Mucosa of stomach (tissue), 1 donor: Measurements from ENCODE around the gene DHFR2.
"Not testable (repeated sequence)": the region's sequence is repeated elsewhere in the genome, so short reads cannot be mapped to it uniquely, and the experiment has no call there.

ENCODE experiments used
- H3K27me3 ChIP-seq: one replicate; pipeline ENCODE4 v1.7.0; 2013; ENCODE audit warnings: mild to moderate bottlenecking, low read length; ENCODE audit not compliant: control insufficient read depth, insufficient read depth
- H3K36me3 ChIP-seq: one replicate; pipeline ENCODE4 v1.7.0; 2013; ENCODE audit warnings: low read length; ENCODE audit not compliant: control insufficient read depth, insufficient read depth
- H3K4me1 ChIP-seq: one replicate; pipeline ENCODE4 v1.7.0; 2013; ENCODE audit warnings: mild to moderate bottlenecking, low read length; ENCODE audit not compliant: control insufficient read depth, insufficient read depth
- H3K4me3 ChIP-seq: one replicate; pipeline ENCODE4 v1.7.0; 2013; ENCODE audit warnings: low read length
- H3K9ac ChIP-seq: one replicate; pipeline ENCODE4 v1.7.0; 2013; ENCODE audit warnings: mild to moderate bottlenecking, low read length, moderate library complexity
- H3K9me3 ChIP-seq: one replicate; pipeline ENCODE4 v1.7.0; 2013; ENCODE audit warnings: mild to moderate bottlenecking, low read length, moderate library complexity; ENCODE audit not compliant: control insufficient read depth
- donor health status: Pancreatic carcinoma.

DHFR2 gene

GRCh38 chr3:94063496-94064119 is 892 bp upstream of the DHFR2 start:
- Histone ChIP-seq H3K27me3 (no peaks in the 10 kb centered on the region), H3K36me3 (no peaks in the 10 kb centered on the region), H3K4me1 (peaks cover 33% of the 10 kb centered on the region), H3K4me3 (peak overlapping the region; percentile 77), H3K9ac (peak overlapping the region; percentile 95), H3K9me3 (no peaks in the 10 kb centered on the region)

- Histone ChIP-seq H3K9ac (no peak overlapping the region), H3K36me3 (no peaks in the 10 kb centered on the region), H3K27me3 (no peaks in the 10 kb centered on the region), H3K4me1 (peaks cover 16% of the 10 kb centered on the region), H3K9me3 (no peaks in the 10 kb centered on the region), H3K4me3 (no peak overlapping the region)
These were observed 1.4 kb downstream of the DHFR2 start for GRCh38 chr3:94061297-94061696.

- no peak overlapping the region for H3K9ac ChIP-seq
- no peaks in the 10 kb centered on the region for H3K27me3 ChIP-seq
- H3K4me3 ChIP-seq, result no peak overlapping the region
- no peaks in the 10 kb centered on the region for H3K9me3 ChIP-seq
- no peaks in the 10 kb centered on the region for H3K36me3 ChIP-seq
- no peaks in the 10 kb centered on the region for H3K4me1 ChIP-seq
These were observed 12.2 kb downstream of the DHFR2 start for GRCh38 chr3:94050546-94050945.

GRCh38 chr3:94049267-94049666 is 13.4 kb downstream of the DHFR2 start:
- no peak overlapping the region for H3K4me3 ChIP-seq
- no peaks in the 10 kb centered on the region for H3K27me3 ChIP-seq
- H3K4me1 ChIP-seq, result no peaks in the 10 kb centered on the region
- H3K9me3 ChIP-seq, result no peaks in the 10 kb centered on the region
- no peak overlapping the region for H3K9ac ChIP-seq
- H3K36me3 ChIP-seq, result no peaks in the 10 kb centered on the region

- H3K4me1 ChIP-seq, result no peaks in the 10 kb centered on the region
- no peaks in the 10 kb centered on the region for H3K9me3 ChIP-seq
- no peak overlapping the region for H3K9ac ChIP-seq
- H3K36me3 ChIP-seq, result no peaks in the 10 kb centered on the region
- H3K27me3 ChIP-seq, result no peaks in the 10 kb centered on the region
- no peak overlapping the region for H3K4me3 ChIP-seq
These were observed 16.2 kb downstream of the DHFR2 start for GRCh38 chr3:94046533-94046932.

GRCh38 chr3:94044100-94044936 is 18.4 kb downstream of the DHFR2 start:
- H3K9me3 ChIP-seq, H3K27me3 ChIP-seq, H3K4me1 ChIP-seq, H3K36me3 ChIP-seq, H3K9ac ChIP-seq, H3K4me3 ChIP-seq: not testable (repeated sequence)

GRCh38 chr3:94043285-94043684 is 19.4 kb downstream of the DHFR2 start:
- H3K9me3 ChIP-seq, result no peaks in the 10 kb centered on the region
- no peaks in the 10 kb centered on the region for H3K36me3 ChIP-seq
- H3K4me3 ChIP-seq, result no peak overlapping the region
- no peaks in the 10 kb centered on the region for H3K4me1 ChIP-seq
- no peak overlapping the region for H3K9ac ChIP-seq
- no peaks in the 10 kb centered on the region for H3K27me3 ChIP-seq

GRCh38 chr3:94036909-94037507 is 25.7 kb downstream of the DHFR2 start:
- Histone ChIP-seq H3K4me3 (no peak overlapping the region), H3K27me3 (no peaks in the 10 kb centered on the region), H3K4me1 (no peaks in the 10 kb centered on the region), H3K36me3 (no peaks in the 10 kb centered on the region), H3K9ac (no peak overlapping the region), H3K9me3 (no peaks in the 10 kb centered on the region)

GRCh38 chr3:94028093-94028837 is 34.5 kb downstream of the DHFR2 start, which contains the start of gene STX19:
Gene STX19 (minus strand): TSS chr3:94028597. CDS start chr3:94015269, 13,328 bp downstream.
- Histone ChIP-seq H3K9me3 (no peaks in the 10 kb centered on the region), H3K27me3 (no peaks in the 10 kb centered on the region), H3K4me3 (peak within 1 kb of the TSS; percentile 38), H3K36me3 (no peaks in the 10 kb centered on the region), H3K4me1 (peaks cover 8% of the 10 kb centered on the region), H3K9ac (peak within 1 kb of the TSS; percentile 81)

- Histone ChIP-seq H3K4me1 (peaks cover 8% of the 10 kb centered on the region), H3K27me3 (no peaks in the 10 kb centered on the region), H3K9ac (peak overlapping the region; percentile 64), H3K36me3 (no peaks in the 10 kb centered on the region), H3K9me3 (no peaks in the 10 kb centered on the region), H3K4me3 (peak overlapping the region; percentile 8)
These were observed 36.1 kb downstream of the DHFR2 start for GRCh38 chr3:94026623-94027022.

GRCh38 chr3:94024385-94024784 is 38.3 kb downstream of the DHFR2 start:
- H3K9me3 ChIP-seq, result no peaks in the 10 kb centered on the region
- H3K4me3 ChIP-seq, result no peak overlapping the region
- H3K36me3 ChIP-seq, result no peaks in the 10 kb centered on the region
- no peaks in the 10 kb centered on the region for H3K27me3 ChIP-seq
- H3K9ac ChIP-seq, result no peak overlapping the region
- peaks cover 8% of the 10 kb centered on the region for H3K4me1 ChIP-seq

GRCh38 chr3:94020293-94020692 is 42.4 kb downstream of the DHFR2 start:
- no peak overlapping the region for H3K9ac ChIP-seq
- H3K4me3 ChIP-seq, result no peak overlapping the region
- H3K9me3 ChIP-seq, result no peaks in the 10 kb centered on the region
- peaks cover 4% of the 10 kb centered on the region for H3K4me1 ChIP-seq
- no peaks in the 10 kb centered on the region for H3K27me3 ChIP-seq
- H3K36me3 ChIP-seq, result no peaks in the 10 kb centered on the region
